ENCODE results near the gene DENND5B.
"Not testable (repeated sequence)": the region's sequence is repeated elsewhere in the genome, so short reads cannot be mapped to it uniquely, and the experiment has no call there.

DENND5B gene

GRCh38 chr12:31589904-31590641 is 863 bp downstream of the DENND5B start:
- peak; percentile 24 to 86 (median 72) for DNase-seq

DNA sequence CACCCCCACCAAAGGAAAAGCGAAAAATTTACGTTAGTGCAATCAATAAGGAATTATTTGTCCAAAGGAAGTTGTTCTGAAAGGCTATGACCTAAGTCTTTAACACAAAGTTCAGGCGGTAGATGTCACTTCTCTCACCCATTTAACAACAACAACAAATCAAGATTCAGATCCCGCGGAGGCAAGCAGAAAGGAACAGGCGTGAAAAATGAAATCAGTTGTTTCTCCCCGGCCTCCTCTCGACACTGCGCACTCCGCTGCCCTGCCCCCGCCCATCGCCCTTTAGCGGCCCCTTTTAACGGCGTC is 1.4 kb downstream of the DENND5B start:
- DNase-seq: peak in 2 of 14 donors; percentile 72 to 74

GRCh38 chr12:31588976-31589375 is 2.0 kb downstream of the DENND5B start:
- DNase-seq: no peak

DNA sequence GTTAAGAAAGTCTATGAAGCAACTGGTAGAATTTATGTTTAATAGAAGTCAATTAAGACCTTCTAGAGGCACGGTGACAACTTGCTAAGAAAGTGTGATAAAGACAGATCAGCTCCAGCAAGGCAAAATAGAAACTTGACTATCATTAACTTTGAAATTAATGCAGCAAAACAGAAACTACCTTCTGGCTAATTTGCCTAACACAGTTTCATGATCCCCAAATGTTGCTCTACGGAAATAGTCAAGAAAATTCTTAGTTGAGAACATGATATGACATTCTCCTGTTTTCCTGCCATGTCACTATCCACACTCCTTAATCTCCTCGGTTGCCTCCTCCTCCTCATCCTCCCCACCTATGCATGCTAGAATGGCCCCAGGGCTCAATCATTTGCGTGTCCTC is 4.2 kb downstream of the DENND5B start:
- DNase-seq: no peak

DNA sequence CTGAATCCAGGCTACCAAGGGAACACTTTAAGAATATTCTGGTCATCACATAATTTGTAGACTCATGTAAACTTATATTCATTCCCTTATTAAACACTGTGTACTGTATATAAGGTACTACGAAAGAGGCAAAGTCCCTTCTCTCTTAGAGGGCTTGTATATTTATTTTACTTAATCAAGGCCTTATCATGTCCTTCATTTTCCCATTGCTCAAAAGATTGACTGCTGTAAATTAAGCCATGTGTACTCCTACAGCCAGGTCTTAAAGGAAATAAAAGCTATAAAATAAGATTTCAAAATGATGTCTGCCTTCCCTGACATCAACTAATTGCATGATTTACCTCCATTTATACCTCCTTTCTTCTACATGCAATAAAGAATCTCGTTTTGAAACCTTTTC is 5.0 kb downstream of the DENND5B start:
- no peak for DNase-seq

DNA sequence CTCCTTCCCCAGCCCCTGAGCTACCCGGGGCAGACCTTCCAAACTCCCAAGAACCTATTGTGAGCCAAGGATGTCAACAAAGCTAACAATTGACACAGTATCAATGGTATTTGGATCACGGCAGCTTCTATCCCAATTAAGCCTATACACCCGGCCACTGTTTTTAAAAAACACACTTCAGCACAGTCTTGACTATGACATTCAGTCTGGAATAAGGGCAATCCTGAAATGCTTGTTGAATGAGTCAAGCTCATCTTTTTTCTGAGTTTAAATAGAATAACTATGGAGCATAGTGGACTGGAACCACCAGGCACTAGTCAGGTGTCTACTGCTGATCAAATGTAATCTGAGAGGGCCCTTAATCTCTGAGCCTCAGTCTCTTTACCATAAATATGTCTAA is 5.7 kb downstream of the DENND5B start:
- no peak for DNase-seq

GRCh38 chr12:31584782-31585181 is 6.2 kb downstream of the DENND5B start:
- no peak for DNase-seq

GRCh38 chr12:31583878-31584277 is 7.1 kb downstream of the DENND5B start:
- no peak for DNase-seq

DNA sequence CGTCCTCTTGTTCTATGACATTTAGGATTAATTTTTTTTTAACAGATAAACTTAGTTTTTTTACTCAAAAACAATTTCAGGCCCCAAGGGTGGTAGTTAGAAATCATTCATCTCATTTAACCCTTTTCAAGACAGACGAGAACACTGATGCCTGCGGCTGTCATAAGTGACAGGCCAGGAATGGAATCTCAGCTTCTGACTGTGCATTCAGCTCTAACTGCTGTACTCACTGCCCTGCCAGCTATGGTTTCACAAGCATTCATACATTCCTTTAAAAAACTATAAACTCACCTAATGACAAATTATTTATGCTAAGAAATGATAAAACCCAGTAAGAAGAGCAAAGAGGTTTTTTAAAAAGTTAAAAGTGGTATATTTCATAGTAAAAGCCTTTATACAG is 8.8 kb downstream of the DENND5B start:
- no peak for DNase-seq

GRCh38 chr12:31578632-31579031 is 12.3 kb downstream of the DENND5B start:
- peak in 7 of 14 donors; percentile 3 to 67 (median 8) for DNase-seq

- no peak for DNase-seq
Observed at GRCh38 chr12:31574803-31575575, 15.9 kb downstream of the DENND5B start.

DNA sequence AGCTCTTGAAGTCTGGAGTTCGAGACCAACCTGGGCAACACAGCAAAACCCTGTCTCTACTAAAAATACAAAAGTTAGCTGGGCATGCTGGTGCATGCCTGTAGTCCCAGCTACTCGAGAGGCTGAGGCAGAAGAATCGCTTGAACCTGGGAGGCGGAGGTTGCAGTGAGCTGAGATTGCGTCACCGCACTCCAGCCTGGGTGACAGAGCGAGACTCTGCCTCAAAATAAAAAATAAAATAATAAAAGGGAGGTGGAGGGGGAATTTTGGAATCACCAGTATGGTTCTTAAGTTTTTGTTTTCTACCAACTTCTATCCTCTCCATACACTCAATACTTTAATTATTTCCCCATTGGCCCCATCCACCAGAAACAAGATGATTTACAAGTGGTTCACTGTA is 16.6 kb downstream of the DENND5B start:
- not testable (repeated sequence) for DNase-seq

DNA sequence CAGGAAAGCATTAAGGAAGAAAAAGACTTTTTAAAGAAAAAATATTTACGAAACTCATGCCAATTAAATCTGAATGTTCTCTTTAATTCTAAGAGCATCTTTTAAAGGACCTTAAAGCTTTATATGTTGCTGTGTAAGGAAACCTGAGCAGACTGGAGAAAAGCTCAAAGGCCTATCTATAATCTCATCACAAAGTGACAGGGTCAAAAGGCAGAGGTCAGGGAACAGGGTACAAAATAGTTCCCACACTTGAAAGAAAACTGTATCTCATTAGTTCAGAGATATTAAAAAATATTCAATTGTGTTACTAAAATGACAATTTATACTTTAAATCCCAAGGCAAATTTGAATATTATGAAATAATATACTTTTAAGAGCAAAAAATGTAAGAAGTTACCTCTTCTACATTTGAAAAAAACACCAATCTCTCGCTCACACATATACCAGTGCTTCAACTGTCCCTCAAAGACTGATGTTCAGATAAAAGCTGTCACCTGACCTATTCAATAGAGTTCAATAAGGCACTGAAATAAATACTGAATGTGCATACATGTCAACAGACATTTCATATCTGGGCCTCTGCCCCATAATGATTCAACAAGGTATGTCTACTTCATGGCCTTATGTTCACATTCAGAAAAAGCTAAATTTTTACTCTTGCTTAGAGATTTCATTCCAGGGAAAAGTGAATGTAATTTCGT is 17.9 kb downstream of the DENND5B start:
- no peak for DNase-seq

DNA sequence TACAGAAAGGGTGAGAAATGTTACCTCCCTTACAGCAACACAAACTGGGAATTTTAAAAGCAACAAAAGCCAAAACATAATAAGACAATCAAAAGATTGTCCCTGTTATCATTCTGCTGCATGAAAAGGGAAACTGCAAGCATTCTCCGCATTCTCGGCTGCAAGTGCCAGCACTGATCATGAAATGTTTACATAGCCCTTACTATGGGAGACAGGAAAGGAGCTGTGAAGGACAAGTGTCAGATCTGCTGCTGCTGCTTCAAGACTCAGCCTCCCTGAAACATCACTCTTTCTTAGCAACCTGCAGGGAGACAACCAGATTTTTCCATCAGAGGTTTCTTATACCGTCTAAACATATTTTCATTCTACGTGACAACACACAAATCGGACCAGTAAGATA is 20.1 kb downstream of the DENND5B start:
- DNase-seq: no peak

DNA sequence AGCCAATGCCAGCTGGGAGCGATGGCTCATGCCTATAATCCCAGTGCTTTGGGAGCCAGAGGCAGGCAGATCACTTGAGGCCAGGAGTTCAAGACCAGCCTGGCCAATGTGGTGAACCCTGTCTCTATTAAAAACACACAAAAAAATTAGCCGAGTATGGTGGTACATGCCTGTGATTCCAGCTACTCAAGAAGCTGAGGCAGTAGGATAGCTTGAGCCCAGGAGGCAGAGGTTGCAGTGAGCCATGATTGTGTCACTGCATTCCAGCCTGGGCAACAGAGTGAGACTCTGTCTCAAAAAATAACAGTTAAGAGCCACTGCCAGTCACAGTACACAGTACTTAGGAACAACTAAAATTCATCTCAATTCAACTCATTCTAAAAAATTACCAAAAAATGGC is 21.4 kb downstream of the DENND5B start:
- not testable (repeated sequence) for DNase-seq

DNA sequence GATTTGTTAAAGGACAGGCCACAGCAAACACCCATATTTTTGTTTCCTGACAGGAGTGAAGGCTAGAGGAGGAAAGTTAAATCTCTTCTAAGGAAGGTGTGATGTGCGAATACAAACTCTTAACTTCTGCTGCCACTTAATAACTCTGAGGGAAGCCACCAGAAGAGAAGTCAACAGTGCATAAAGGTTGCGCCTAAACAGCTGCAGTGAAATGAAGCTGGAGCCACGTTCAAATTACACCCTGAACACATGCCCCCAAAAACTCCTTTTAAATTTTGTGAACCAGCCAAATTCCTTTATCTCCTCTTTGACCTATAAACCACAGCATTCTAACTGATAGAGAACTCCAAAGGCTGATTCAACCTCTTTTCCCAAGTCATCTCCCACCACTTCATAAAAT is 22.4 kb downstream of the DENND5B start:
- DNase-seq: no peak

- DNase-seq: no peak
Observed at GRCh38 chr12:31567029-31567428, 23.9 kb downstream of the DENND5B start.

GRCh38 chr12:31566547-31566946 is 24.4 kb downstream of the DENND5B start:
- no peak for DNase-seq

GRCh38 chr12:31562594-31563328 is 28.2 kb downstream of the DENND5B start:
- no peak for DNase-seq

DNA sequence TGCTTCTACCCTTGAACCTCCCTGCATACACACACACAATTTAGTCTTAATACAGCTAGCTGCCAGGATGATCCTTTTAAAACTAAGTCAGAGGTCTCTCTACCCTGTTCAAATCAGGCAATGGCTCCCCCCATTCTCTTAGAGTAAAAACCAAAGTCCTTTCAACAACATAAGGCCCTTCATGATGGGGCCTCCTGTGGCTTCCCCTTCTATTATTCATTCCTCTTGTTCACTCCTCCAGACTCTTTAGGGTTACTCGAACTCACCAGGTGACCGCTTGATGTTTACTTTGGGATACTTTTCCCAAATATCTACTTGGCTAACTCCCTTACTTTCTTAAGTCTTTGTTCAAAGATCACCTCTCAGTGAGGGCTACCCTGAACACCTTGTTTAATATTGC is 30.4 kb downstream of the DENND5B start:
- DNase-seq: no peak

DNA sequence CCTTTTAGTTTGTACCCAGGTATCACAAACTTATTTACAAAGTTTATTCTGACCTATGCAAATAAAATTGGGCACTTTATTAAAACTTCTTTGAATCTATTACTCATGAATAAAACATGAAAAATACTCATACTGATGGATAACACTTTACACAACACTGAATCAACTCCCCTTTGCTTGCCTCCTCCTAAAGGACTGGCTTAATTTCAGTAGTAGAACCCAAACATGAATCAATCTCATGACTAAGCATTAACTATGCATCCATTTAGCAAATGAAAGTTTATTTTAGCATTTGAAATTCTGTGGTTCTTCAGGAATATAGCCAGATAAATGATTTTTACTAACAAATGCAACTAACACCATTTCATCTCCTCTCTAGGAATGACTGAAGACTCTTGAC is 32.4 kb downstream of the DENND5B start:
- no peak for DNase-seq

GRCh38 chr12:31557707-31558106 is 33.2 kb downstream of the DENND5B start:
- DNase-seq: no peak

DNA sequence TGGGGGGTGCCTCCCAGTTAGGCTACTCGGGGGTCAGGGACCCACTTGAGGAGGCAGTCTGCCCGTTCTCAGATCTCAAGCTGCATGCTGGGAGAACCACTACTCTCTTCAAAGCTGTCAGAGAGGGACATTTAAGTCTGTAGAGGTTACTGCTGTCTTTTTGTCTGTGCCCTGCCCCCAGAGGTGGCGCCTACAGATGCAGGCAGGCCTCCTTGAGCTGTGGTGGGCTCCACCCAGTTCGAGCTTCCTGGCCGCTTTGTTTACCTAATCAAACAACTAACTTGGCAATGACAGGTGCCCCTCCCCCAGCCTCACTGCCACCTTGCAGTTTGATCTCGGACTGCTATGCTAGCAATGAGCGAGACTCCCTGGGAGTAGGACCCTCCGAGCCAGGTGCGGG is 35.5 kb downstream of the DENND5B start:
- DNase-seq: not testable (repeated sequence)

Measured in C1 segment of cervical spinal cord (tissue), 14 donors.